ENCODE results near the gene PDE7B.

DNA sequence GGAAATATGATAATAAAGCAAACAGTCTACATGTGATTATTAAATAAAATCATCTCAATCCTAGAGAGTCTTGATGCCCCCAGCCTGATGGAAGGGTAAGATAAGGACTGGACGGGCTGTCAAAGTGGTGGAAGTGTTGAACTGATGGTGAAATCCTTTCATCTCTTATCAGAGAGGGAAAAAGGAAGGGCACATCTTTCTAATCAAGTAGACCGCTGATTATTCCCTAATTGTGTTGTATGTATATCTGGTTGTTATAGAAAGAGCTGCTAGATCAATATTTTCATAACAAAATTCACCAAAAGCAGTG, 184.5 kb downstream of the PDE7B start:
- TF ChIP-seq SUZ12 (IDR thresholded peaks at IDR 0.05; ENCODE audit: low read length): no peak
- no peak for TF ChIP-seq CREB1 (IDR thresholded peaks at IDR 0.05)
- TF ChIP-seq SIN3A (conservative IDR thresholded peaks at IDR 0.05 in 1 of 2, IDR thresholded peaks at IDR 0.05 in 1 of 2; ENCODE audit: low read depth in 1 of 2, low read length in 2 of 2): no peak
- TF ChIP-seq POLR2AphosphoS5 (IDR thresholded peaks at IDR 0.05; ENCODE audit: low read depth, low read length): no peak
- no peak for TF ChIP-seq MAFK (IDR thresholded peaks at IDR 0.05; ENCODE audit: low read depth, low read length)
- no peak for TF ChIP-seq TCF12 (IDR thresholded peaks at IDR 0.05; ENCODE audit: low read depth, low read length)
- no peak for TF ChIP-seq GABPA (IDR thresholded peaks at IDR 0.05; ENCODE audit: borderline replicate concordance, insufficient read depth, low read length)

Measured in H1 (cell line).